H54 (cell line): ENCODE data around the gene SLC19A1.

ENCODE experiments used
- DNase-seq: peaks from one replicate; pipeline ENCODE4 v3.0.0; 2011; ENCODE audit warnings: low spot score, mixed read lengths; ENCODE audit not compliant: insufficient read length
- FAIRE-seq: peaks from 3 replicates; lab custom pipeline; 2011; peaks lifted over from hg19 to GRCh38; lab: Jason Lieb, UNC
- POLR2A ChIP-seq: IDR thresholded peaks from 2 replicates; pipeline ENCODE4 v1.6.1; 2011; ENCODE audit warnings: low read depth, mild to moderate bottlenecking, low read length

SLC19A1 gene

GRCh38 chr21:45472445-45473365 is 69.5 kb downstream of the SLC19A1 start:
- no peak for TF ChIP-seq POLR2A
- DNase-seq (no peak), FAIRE-seq (no peak)

DNA sequence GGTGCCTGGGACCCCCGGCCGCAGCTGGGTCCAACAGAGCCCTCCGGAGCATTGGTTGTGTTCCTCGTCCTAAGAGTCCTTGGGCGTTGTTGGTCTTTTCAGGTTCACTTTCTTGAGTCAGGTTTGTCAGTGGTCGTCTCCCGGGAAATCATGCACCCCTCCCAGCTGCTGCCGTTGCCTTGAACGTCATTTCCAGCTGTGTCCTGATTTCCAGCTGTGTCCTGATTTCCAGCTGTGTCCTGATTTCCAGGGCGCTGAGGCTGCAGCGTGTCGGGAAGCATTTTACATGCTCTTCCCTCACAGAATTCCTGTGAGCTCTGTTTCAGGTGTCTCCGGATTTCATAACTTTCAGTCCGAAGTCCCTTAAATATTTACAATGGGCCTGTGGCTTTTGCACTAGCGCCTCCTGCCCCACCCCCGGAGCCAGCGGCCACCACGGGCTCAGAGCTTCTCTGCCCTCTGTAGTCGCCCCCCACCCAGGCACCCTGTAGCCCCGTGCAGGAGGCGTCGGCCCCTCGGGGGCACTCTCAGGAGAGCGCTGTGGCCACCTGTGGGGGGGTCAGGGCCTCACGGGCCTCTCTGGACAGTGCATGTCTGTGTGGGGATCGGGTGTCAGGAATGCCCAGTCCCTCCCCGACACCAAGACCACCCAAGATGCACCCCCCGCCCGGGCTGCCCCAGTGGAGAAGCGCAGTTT is 70.6 kb downstream of the SLC19A1 start:
- TF ChIP-seq POLR2A = no peak
- FAIRE-seq = no peak
- DNase-seq = no peak

DNA sequence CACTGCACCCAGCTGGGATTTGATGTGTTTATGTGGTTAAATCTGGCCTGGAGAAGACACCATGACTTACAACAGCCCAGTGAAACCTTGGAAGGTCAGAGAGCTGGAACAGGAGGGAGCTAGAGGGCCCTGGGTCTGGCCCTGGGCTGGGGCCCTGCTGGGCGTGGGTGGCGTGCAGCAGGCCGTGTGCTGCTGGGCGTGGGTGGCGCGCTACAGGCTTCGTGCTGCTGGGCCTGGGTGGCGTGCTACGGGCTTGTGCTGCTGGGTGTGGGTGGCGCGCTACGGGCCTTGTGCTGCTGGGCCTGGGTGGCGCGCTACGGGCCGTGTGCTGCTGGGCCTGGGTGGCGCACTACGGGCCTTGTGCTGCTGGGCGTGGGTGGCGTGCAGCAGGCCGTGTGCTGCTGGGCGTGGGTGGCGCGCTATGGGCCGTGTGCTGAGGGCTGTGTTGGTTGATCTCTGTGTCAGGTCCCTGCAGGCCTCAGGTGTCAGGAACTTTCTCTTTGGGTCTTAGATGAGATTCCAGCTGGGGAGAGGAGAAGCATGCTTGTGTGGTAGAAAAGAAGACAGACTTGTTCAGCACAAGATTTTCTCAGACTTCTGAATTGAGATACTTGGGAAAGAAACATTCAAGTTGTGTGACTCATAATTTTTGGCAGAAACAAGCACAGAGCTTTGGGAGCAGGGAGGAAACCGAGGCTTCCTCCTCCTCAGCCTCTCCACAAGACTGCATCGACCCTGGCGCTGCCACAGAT is 71.3 kb downstream of the SLC19A1 start:
- DNase-seq (peak; percentile 90), FAIRE-seq (no peak)
- TF ChIP-seq POLR2A = no peak

GRCh38 chr21:45470087-45470515 is 72.1 kb downstream of the SLC19A1 start:
- FAIRE-seq (no peak), DNase-seq (no peak)
- no peak for TF ChIP-seq POLR2A

- no peak for TF ChIP-seq POLR2A
- DNase-seq = no peak
- no peak for FAIRE-seq
Observed at GRCh38 chr21:45469273-45470086, 72.8 kb downstream of the SLC19A1 start.

- no peak for TF ChIP-seq POLR2A
- no peak for FAIRE-seq
- no peak for DNase-seq
Observed at GRCh38 chr21:45468971-45469272, 73.3 kb downstream of the SLC19A1 start.

DNA sequence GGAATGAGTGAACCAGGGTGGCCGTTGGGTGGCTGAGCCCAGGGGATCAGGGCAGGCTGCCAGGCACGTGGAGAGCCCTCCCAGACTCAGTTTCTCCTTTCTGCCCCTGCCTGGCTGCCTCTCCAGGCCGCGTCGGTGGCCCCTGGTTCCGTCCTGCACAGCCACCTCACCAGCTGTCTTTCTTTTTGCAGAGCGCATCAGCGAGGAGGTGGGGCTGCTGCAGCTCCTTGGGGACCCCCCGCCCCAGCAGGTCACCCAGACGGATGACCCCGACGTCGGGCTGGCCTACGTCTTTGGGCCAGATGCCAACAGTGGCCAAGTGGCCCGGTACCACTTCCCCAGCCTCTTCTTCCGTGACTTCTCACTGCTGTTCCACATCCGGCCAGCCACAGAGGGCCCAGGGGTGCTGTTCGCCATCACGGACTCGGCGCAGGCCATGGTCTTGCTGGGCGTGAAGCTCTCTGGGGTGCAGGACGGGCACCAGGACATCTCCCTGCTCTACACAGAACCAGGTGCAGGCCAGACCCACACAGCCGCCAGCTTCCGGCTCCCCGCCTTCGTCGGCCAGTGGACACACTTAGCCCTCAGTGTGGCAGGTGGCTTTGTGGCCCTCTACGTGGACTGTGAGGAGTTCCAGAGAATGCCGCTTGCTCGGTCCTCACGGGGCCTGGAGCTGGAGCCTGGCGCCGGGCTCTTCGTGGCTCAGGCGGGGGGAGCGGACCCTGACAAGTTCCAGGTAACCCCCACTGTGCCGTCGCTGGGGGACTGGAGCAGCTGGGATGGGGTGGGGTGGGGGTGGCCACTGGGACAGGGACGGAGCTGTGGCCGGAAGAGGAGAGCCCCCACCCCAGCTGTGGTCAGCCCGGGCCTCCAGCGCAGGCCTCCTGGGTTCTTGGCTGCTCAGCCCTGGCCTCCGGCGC is 73.9 kb downstream of the SLC19A1 start:
- DNase-seq = no peak
- no peak for FAIRE-seq
- no peak for TF ChIP-seq POLR2A

DNA sequence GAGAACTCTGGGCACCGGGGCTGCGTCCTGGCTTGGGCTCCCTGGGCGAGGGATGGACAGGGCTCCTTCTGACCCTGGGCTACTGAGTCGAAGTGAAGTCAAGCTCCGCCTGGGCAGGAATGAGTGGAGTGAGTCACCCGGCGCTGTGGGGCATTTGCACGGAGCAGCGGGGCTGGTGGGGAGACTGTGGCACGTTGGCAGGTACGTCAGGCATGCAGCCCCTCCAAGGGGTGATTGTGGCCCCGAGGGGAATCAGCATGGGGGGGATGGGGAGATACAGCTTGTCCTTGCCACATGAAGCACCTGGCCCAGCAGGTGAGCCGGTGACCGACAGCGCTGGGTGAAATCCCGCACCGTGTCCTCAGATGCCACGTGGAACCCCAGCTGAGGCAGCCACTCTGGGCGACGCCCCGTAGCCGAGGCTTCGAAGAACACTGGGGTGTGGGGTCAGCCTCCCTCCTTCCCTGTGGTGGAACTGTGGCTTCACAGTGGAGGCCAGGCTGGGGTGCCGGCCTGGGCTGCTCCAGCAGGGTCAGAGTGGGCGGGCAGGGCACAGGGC is 74.9 kb downstream of the SLC19A1 start:
- no peak for TF ChIP-seq POLR2A
- DNase-seq (peak; percentile 65), FAIRE-seq (no peak)

GRCh38 chr21:45466330-45467220 is 75.7 kb downstream of the SLC19A1 start:
- no peak for FAIRE-seq

GRCh38 chr21:45465611-45466329 is 76.5 kb downstream of the SLC19A1 start:
- DNase-seq = no peak
- TF ChIP-seq POLR2A = no peak
- no peak for FAIRE-seq

More at GRCh38 chr21:45466330-45467220, 75.7 kb downstream of the SLC19A1 start:
- TF ChIP-seq POLR2A = no peak
- DNase-seq = no peak

GRCh38 chr21:45465105-45465504 is 77.1 kb downstream of the SLC19A1 start:
- no peak for DNase-seq
- TF ChIP-seq POLR2A = no peak
- FAIRE-seq = no peak
